Pulmonary artery endothelial cell (primary cell): ENCODE results near the gene DOCK2. TPM values are rescaled to one million over a fixed set of nuclear protein-coding genes. Genes with fewer than 3 reads are reported as not detected.

Experiments
- DNase-seq: peaks from one replicate; pipeline ENCODE4 v3.0.0-alpha.2; 2011; ENCODE audit warnings: low read depth, low spot score
- total RNA-seq: library from RNA; depleted of rRNA; stranded (reverse); fragments of >200 nt; gene quantifications from 2 replicates; pipeline ENCODE4 v1.2.3, GENCODE V29; 2014

The DOCK2 gene
- total RNA-seq, 1 donor from 2014 or later: 0.20 TPM

DNA sequence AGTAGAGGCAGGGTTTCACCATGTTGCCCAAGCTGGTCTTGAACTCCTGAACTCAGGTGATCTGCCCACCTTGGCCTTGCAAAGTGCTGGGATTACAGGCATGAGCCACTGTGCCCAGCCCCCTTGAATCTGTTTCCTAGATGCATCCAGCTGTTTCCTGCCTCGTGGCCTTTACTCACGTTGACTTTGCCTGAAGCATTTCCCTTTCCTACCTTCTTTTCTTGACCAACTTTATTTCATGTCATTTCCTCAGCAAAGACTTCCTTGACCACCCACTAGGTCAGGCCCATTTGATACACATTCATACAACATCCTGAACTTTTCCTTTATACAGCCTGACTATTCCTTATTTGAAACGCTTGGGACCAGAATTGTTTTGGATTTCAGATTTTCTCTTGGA is 51.0 kb downstream of the DOCK2 start:
- DNase-seq: peak; percentile 63

DNA sequence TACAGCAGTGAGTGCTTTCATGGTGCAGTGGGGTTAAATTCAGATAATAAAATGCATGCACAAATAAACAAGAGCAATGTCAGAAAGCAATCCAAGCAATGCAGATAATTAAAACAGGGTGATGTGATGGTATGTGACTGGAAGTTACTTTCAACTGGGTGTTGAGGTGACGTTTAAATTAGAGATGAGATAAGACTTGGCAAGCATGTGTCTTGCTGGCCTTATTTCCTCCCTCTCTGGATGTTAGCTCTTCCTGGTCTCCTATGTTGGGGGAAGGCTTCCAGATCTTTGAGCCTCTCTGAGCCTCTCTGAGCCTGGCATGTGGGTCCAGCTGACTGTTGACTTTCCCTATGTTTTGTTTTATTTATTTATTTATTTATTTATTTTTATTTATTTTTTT is 54.4 kb downstream of the DOCK2 start:
- DNase-seq: no peak

DNA sequence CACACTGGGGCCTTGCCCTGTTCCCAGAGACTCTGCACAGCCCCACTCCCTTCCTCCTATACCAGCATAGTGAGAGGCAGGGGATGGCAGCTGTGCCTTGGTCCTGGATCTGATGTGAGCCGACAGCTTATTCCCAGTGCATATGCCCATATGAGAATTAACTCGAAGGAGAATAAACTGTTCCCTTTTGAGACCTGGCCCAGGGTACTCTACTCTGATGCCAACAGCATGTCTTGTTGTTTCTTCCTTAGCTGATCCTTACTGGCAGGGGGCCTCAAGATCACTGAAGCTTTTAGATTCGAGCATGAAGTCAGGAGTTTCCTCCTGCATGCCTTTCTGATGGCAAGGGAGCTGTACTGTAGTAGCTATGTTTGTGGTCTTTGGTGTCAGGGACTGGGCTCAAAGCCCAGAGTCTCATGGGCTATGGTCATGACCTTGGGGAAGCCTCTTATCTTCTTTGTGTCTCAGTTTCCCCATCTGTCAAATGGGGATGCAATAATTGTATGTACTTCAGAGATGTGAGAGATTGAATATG is 57.1 kb downstream of the DOCK2 start:
- no peak for DNase-seq

DNA sequence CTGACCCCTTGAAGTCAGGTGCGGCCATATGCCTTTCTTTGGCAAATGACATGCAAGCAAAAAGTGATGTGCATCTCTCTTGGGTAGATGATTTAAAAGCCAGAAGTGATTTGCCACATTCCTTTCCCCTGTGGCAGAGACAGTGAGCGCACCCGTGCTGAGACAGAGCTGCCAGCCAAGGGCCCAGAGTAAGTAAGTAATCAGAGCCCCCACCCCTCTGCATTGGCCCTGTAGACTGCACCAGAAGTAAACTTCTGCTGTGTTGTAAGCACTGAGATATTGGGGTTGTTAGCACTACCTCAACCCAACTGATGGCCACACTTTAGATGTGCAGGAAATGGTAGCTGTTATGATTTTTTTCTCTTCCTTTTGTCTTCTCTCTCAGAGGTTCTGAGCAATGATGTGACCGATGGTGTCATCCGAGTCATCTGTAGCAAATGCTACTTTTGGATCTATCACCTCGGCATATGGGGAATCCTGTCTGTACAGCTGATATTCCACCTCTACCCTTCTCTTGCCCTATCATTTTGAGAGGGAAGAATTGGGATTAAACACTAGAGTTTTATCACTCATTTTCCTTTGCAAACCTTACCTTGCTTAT is 58.0 kb downstream of the DOCK2 start:
- no peak for DNase-seq

DNA sequence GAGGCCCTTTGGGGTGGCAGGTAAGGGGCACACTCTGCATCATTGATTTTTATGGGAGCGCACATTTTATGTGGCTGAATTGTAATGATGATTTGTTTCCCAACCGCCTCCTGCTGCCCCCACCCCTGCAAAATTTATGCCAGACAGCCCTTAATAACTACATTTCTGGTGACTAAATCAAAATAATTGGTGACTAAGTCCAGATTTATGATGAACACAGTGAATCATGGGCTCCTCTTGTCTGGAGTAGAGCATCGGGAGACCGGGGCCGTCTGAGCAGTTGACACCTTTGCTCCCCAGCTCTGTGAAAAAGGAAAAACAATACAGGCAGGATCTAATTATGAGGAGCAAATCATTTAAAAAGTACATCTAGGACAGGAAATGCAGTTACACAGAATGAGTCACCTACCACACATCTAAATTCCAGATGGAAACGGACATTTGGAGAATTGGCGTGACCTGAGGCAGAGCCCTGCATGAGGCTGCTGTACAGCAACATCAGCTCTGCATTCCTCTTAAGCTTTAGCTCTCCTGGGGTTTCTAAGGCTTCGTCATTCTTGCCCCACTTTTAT is 58.9 kb downstream of the DOCK2 start:
- peak; percentile 87 for DNase-seq

DNA sequence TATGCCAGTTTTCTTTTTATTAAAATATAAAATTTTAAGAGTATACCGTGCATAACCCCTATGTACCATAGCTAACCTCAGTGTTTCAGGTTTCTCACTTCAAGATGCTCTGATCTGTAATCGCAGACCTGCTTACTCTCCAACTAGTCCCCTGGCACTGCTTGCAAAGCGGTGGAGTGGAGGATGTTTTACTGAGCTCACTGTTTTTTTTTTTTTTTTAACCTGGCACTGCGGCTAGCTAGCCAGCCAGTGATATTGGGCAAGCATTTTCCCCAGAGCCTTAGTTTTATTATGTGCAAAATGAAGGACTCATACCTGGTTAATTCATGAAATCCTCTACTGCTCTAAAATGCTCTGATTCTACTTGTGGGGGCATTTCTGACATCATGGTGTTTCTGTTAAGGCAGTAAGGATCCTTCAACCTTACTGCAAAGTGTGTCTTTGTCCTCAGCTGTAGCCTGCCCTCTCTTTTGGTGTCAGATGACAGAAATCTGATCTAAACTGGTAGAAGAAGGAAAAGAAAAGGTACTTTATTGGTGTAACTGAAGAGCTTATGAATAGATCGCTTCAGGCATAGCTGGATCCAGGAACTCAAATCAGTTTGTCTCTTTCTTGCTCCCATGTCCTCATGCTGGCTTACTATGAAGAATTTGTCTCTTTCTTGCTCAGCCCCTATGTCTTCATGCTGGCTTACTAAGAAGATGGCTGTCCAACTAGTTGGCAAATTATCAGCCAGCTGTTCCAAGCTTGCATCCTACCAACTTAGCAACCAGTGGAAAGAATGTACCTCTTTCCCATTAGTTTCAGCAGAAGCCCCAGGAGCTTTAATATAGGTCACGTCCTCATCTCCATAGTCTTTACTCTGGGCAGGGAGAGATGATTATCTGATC is 59.8 kb downstream of the DOCK2 start:
- no peak for DNase-seq

DNA sequence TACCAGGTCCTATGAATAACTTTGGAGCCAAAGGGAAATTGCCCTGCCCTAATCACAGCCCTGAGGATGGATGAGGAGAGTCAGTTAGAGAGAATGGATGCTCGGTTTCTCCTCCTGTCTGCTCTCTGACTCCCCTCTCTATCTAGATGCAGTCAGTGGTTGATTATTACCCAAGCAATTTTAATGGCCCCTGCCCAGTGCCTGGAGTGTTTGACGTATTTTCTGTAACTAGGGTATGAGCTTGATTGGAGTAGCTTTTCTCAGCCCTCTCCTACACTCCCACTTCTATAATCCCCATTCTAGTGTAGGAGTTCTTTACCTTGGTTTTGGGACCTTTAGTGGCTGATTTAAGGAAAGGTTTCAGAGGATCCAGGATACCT is 60.4 kb downstream of the DOCK2 start:
- no peak for DNase-seq

DNA sequence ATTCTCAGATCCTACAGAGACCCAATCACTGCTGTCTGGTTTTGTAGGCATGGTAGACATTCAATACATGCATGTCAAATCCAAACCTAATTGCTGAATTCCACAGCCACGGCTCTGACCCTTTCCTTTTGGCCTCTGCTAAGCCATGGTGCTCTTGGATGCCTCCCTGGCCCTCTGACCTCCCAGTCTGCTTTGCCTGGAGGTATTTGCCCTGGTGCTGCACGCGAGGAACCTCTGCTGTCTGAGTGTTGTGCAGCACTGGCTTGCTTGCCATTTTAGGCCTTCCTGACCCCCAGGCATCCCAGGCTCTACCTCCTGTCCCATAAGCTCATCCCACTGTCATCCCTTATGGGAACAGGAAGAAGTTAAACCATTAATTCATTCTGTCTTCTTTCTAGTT is 60.9 kb downstream of the DOCK2 start:
- no peak for DNase-seq

DNA sequence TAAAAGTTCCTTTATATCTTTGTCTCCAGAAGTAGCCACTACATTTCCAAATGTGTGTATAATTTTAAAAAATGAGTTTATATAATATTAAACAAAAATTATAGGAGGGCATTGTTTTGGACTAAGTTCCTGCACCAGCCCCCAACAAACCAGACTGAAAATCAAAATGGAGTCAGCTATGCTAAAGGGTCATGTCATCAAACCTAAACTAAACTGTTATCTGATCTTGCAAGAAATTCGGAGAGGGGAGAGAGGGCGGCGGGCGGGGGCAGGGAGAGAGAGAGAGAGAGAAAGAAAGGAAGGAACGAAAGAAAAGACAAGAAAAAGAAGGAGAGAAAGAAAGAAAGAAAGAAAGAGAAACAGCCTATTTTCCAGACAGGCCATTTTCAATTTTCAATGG is 63.5 kb downstream of the DOCK2 start:
- DNase-seq: no peak

DNA sequence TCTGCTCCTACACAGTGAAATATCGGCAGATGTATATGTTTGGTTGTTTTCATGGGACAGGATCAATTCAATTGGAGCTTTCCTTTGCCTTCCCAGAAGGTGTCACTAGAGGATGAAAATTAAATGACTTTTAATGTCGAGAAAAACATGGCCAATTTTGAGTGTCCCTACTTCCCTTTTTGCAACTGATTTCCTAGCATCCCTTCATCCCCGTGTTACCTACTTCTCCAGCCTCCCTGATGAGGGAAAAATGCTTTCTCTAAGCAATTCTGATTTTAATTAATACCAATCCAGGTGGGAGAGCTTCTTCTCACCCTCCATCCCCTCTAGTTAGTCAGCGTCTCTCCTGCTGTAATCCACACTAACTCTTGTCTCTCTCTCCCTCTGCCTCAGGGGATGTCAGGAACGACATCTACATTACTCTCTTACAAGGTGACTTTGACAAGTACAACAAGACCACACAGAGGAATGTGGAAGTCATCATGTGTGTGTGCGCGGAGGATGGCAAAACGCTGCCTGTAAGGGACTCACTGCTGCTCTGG is 64.9 kb downstream of the DOCK2 start:
- DNase-seq: no peak

DNA sequence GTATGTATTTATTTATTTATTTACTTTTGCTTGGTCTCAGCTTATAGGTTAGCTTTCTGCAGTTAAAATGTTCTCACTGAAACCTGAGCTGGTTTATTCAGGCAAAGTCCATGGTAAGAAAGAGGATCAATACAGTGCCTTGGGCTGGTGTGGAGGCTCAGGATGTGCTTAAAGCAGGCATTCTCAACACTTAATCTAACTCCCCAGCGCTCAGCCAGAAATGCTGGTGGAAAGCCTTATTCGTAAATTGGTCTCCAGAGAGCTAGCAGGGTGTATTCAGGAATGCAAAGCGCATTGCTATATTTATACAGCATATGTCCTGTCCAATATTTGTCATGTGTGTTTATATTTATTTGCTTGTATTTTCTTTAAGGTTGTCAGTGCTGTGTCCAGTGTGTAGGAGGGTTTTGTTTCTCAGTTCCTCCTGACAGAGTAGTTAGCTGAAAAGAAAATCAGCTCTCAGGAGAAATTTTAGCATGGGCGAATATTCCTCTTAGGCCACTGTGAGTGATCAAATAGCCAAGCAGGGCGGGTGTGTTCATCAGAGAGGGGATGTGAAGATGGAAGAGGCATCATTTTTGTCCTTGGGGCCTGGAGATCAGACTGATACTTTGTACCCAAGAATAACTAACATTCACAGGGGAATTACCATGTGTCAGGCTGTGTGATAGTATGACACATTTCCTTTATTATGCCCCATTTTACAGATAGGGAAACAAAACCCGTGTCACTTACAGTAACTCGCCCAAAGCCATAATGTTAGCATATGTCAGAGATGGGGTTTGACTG is 65.8 kb downstream of the DOCK2 start:
- no peak for DNase-seq

DNA sequence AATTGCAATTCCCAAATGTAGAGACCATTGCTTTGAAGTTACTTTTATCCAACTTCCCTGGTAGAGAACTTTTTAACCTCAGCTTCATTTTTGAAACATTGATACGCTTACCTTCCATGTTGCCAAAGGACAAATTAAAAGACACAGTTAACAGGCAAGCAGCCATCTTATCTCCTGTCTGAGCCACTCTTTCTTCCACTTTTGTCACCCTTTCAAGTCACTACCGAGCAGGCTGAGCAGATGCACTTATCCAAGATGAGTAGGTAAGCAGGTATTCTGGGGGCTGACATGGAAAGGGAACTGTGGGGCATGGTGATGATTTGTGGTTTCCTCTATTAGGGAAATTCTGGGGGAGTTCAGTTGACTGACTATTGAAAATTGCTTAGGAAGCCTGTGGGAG is 66.7 kb downstream of the DOCK2 start:
- no peak for DNase-seq

DNA sequence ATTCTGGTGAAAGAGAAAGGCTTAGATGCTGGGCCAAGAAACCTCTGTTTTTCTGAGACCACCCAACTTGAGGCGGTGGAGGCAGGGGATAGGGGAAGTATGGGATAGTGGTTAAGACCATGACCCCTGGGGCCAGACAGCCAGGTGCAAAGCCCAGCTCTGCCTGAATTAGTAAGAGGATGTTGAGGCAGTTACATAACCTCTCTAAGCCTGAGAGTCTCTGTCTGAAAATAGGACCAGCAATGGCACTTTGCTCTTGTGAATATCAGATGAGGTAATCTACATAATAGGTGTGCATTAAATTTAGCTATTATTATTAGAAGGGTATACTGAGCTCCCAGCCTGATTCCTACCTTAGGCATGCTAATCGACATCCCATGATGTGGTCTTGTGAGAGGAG is 68.2 kb downstream of the DOCK2 start:
- no peak for DNase-seq

DNA sequence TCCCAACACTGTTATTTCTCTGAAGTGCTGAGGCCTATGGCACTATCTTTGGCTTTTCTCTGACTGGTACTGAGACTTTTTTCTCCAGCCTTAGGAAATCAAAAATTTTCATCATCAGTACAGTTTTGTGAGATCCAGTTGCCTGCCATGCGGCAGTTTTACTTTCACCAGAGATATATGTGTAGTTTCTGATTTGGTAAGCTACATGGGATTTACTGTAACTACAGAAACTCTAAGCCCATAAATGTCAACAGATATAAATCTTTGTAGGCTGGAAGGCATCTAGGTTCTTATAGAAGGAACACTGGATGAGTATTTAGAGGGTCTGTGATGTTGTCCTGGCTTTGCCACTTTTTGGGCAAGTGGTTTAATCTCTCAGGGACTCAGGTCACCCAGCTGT is 69.0 kb downstream of the DOCK2 start:
- no peak for DNase-seq

DNA sequence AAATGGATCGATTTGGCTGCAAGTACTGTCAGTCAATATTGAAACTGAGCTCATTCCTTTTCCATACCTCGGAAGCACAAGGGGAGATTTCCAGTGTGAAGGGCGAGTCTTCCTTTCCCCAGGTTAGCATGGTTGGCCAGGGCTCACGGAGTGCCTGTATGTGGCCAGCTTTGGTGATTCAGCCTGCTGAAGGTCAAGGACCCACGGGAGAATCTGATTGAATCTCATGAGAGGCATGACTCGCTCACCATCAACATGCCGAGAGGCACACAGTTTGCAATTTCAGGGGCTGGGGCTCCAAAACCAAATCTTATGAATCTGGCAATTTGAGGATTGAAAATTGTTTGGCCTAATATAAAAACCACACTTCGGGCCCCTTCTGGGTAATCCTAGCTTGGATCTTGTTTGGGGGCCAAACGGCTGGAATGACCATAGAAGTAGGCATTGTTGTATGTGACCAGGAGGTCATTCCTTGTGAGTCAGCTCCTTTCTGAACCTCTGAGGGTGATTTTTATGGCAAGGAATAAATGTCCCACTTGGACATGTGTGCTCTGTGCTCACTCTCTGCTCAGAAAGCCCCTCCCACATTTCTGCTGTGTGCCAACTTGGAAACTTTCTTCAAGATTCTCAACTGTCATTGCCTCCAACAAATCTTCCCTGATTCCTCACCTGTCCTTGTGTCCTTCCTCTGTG is 69.8 kb downstream of the DOCK2 start:
- no peak for DNase-seq

DNA sequence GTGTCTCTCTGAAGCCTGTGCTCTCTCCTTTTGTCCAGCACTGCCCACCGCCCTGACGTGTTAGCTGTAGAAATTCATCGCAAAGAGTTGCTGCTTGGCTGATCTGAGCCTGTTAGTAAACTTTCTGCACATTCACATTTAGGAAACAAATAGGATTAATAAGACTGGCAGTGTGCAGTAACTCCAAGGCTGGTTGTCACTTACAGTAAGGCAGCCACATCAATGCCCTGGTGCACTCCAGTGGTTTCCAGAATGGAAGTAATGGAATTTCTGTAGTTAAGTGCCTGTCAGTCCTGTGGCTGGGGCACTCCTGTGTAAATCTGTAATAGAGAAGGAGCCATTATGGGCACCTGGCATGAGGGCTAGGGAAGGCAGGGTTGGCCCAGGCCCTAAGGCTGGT is 70.6 kb downstream of the DOCK2 start:
- no peak for DNase-seq

DNA sequence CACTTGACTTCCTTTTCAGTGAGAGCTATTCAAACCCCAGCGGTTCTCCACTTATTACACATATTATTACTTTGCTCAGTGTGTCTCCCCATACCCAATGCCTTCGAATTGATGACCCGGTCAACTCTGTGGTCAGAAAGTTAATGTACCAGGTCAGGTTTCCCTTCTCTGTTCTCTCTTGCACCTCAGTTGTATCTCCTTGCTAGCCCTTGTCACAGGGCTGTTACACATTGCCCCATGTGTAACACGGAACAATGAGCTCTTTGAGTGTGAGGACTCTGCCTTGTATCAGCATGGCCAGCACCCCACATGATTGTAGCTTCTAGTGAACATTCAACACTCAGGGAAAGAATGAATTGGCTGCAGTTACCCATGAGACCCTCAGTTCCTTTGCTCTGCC is 73.6 kb downstream of the DOCK2 start:
- DNase-seq: no peak

DNA sequence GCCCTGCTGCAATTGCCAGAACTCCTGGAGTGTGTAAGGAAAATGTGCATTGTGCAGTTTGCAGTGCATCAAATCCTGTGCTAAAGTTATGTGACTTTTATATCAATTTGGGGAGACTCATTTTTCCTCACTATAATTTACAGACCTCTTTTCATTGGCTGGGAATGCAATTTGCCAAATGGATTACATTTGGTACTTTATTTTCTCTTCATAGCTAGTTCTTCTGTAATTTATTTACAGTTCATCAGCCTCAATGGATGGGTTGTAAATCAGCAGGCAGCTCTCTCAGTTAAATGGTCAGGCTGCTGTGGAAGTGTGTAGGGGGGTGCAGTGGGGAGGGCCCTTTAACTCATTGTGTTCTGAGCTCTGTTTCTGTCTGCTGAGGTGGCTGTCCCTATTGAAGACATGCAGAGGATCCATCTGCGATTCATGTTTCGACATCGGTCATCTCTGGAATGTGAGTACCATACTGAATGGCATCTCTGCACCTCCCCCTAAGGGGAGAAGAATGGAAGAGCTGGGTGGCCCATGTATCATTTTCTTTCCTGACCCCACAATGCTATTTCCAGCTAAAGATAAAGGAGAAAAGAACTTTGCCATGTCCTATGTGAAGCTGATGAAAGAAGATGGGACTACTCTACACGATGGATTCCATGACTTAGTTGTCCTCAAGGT is 74.6 kb downstream of the DOCK2 start:
- no peak for DNase-seq

DNA sequence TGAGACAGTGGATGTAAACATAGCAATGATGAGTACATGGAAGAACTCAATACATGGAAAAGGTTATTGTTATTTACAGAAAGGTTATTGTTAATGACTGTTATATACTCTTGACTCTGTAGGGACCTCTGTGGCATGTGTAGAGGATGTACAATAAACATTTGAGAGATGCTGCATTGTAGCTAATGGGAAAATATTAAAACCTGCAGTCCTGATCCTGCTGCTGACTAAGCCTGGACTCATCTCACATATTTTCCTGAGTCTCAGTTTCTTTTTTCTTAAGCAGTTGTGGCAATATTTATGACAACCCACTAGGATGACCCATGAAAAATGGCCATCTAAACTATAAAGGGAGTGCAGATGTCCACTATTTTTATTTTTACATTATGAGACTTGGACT is 75.4 kb downstream of the DOCK2 start:
- DNase-seq: no peak

DNA sequence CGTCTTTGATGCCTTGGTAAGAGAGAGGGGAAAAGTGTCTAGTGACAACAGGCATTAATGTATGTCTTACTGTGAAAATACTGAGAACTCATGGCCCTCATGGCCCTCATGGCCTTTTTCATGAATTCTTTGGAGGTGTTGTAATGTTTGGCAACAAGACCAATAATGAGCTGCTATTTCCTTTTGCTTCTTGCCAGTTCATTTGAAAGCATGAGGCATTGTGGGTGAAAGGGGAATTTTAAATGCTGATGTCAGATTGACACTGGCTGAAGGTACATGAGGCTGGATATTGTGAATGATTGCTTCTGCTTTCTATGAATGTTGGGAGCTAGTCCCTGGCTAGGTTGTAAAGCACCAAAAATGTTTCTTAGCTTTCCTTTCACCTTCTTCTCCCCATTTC is 79.2 kb downstream of the DOCK2 start:
- peak; percentile 75 for DNase-seq
